ENCODE results near the gene EHMT1. TPM values are rescaled to one million over a fixed set of nuclear protein-coding genes. Genes with fewer than 3 reads are reported as not detected.
A peak's percentile ranks its signal among the peaks of the same experiment; 100 is the strongest.

The EHMT1 gene
- total and polyA plus RNA-seq, 2 of the 13 experiments (the other 11 are each of a cell fraction or from before 2014, with no cell fraction given) = 23.0 to 27.1 TPM

DNA sequence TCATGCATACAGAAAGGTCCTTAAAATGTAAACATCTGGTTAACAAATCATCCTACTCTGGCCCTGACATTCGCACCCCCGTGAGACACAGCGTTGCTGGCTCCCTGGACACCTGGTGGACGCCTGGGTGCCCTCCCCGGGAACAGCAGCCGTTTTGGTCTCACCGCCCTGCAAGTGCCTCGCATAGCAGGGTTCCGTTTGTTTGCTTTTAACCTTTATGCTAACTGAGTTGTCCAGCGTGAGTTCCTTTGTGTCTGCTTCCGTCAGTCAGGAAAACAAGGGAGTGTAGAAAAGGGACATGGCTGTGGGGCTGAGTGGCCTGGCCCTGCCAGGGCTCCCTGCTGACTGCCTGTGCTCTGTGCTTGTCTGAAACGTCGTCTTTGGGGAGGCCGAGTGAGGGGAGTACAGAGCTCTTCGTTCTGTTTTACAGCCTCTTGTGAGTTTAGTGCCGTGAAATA lies 166.9 kb downstream of the EHMT1 start (continued):
- no peak for TF ChIP-seq ETS1 (CRISPR knock-in tag; IDR thresholded peaks at IDR 0.05)
- TF ChIP-seq ZNF605 (CRISPR knock-in tag; IDR thresholded peaks at IDR 0.05) = no peak
- TF ChIP-seq ZBTB26 (CRISPR knock-in tag; IDR thresholded peaks at IDR 0.05; ENCODE audit: borderline replicate concordance) = no peak
- TF ChIP-seq, protein P1, sequence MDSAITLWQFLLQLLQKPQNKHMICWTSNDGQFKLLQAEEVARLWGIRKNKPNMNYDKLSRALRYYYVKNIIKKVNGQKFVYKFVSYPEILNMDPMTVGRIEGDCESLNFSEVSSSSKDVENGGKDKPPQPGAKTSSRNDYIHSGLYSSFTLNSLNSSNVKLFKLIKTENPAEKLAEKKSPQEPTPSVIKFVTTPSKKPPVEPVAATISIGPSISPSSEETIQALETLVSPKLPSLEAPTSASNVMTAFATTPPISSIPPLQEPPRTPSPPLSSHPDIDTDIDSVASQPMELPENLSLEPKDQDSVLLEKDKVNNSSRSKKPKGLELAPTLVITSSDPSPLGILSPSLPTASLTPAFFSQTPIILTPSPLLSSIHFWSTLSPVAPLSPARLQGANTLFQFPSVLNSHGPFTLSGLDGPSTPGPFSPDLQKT (CRISPR knock-in tag; IDR thresholded peaks at IDR 0.05; ENCODE audit: borderline replicate concordance) = no peak
- TF ChIP-seq HHEX (CRISPR knock-in tag; IDR thresholded peaks at IDR 0.05) = no peak
- no peak for TF ChIP-seq NFYB (CRISPR knock-in tag; IDR thresholded peaks at IDR 0.05)
- TF ChIP-seq, protein P2, sequence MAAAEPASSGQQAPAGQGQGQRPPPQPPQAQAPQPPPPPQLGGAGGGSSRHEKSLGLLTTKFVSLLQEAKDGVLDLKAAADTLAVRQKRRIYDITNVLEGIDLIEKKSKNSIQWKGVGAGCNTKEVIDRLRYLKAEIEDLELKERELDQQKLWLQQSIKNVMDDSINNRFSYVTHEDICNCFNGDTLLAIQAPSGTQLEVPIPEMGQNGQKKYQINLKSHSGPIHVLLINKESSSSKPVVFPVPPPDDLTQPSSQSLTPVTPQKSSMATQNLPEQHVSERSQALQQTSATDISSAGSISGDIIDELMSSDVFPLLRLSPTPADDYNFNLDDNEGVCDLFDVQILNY (CRISPR knock-in tag; conservative IDR thresholded peaks at IDR 0.05) = no peak
- no peak for TF ChIP-seq ZFP41 (CRISPR knock-in tag; IDR thresholded peaks at IDR 0.05; ENCODE audit: borderline replicate concordance)
- TF ChIP-seq ZNF138 (CRISPR knock-in tag; IDR thresholded peaks at IDR 0.05; ENCODE audit: low read depth) = no peak
- TF ChIP-seq ZNF496 (CRISPR knock-in tag; IDR thresholded peaks at IDR 0.05; ENCODE audit: insufficient replicate concordance) = no peak
- no peak for TF ChIP-seq ZNF546 (CRISPR knock-in tag; conservative IDR thresholded peaks at IDR 0.05)
- TF ChIP-seq ZNF562 (CRISPR knock-in tag; IDR thresholded peaks at IDR 0.05; ENCODE audit: borderline replicate concordance) = no peak
- TF ChIP-seq ATAD3A (CRISPR knock-in tag; IDR thresholded peaks at IDR 0.05) = no peak
- TF ChIP-seq NR1H2 (CRISPR knock-in tag; IDR thresholded peaks at IDR 0.05; ENCODE audit: borderline replicate concordance, low read depth) = no peak
- TF ChIP-seq ADNP (CRISPR knock-in tag; IDR thresholded peaks at IDR 0.05) = no peak
- no peak for TF ChIP-seq ZMAT5 (CRISPR knock-in tag; IDR thresholded peaks at IDR 0.05; ENCODE audit: borderline replicate concordance, low read depth)
- TF ChIP-seq ZNF674 (CRISPR knock-in tag; IDR thresholded peaks at IDR 0.05; ENCODE audit: low read depth) = no peak
- TF ChIP-seq ZNF776 (CRISPR knock-in tag; IDR thresholded peaks at IDR 0.05) = no peak
- TF ChIP-seq FOSL1 (CRISPR knock-in tag; IDR thresholded peaks at IDR 0.05; ENCODE audit: borderline replicate concordance) = no peak
- no peak for TF ChIP-seq GATAD1 (CRISPR knock-in tag; IDR thresholded peaks at IDR 0.05)
- TF ChIP-seq NFKBIZ (CRISPR knock-in tag; IDR thresholded peaks at IDR 0.05) = no peak
- TF ChIP-seq, protein P3, sequence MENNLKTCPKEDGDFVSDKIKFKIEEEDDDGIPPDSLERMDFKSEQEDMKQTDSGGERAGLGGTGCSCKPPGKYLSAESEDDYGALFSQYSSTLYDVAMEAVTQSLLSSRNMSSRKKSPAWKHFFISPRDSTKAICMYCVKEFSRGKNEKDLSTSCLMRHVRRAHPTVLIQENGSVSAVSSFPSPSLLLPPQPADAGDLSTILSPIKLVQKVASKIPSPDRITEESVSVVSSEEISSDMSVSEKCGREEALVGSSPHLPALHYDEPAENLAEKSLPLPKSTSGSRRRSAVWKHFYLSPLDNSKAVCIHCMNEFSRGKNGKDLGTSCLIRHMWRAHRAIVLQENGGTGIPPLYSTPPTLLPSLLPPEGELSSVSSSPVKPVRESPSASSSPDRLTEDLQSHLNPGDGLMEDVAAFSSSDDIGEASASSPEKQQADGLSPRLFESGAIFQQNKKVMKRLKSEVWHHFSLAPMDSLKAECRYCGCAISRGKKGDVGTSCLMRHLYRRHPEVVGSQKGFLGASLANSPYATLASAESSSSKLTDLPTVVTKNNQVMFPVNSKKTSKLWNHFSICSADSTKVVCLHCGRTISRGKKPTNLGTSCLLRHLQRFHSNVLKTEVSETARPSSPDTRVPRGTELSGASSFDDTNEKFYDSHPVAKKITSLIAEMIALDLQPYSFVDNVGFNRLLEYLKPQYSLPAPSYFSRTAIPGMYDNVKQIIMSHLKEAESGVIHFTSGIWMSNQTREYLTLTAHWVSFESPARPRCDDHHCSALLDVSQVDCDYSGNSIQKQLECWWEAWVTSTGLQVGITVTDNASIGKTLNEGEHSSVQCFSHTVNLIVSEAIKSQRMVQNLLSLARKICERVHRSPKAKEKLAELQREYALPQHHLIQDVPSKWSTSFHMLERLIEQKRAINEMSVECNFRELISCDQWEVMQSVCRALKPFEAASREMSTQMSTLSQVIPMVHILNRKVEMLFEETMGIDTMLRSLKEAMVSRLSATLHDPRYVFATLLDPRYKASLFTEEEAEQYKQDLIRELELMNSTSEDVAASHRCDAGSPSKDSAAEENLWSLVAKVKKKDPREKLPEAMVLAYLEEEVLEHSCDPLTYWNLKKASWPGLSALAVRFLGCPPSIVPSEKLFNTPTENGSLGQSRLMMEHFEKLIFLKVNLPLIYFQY (CRISPR knock-in tag; IDR thresholded peaks at IDR 0.05; ENCODE audit: borderline replicate concordance) = 0 out of 2 replicates have a peak, but pooled peaks have one; percentile 20
- TF ChIP-seq ZFAT (CRISPR knock-in tag; conservative IDR thresholded peaks at IDR 0.05) = no peak

All from HepG2 (cell line).